ENCODE measurements around the gene CAPN8.

Gene CAPN8

GRCh38 chr1:223695941-223696340 is 30.4 kb upstream of the CAPN8 start:
- H3K27ac ChIP-seq = no peak overlapping the region
- no peak for TF ChIP-seq CTCF (conservative IDR thresholded peaks at IDR 0.05)

GRCh38 chr1:223695014-223695548 is 29.6 kb upstream of the CAPN8 start:
- TF ChIP-seq CTCF (conservative IDR thresholded peaks at IDR 0.05) = no peak
- H3K27ac ChIP-seq = no peak overlapping the region

GRCh38 chr1:223691121-223691520 is 25.6 kb upstream of the CAPN8 start:
- TF ChIP-seq CTCF (conservative IDR thresholded peaks at IDR 0.05) = no peak
- H3K27ac ChIP-seq = no peak overlapping the region

- H3K27ac ChIP-seq = no peak overlapping the region
- TF ChIP-seq CTCF (conservative IDR thresholded peaks at IDR 0.05) = peak; percentile 41
Observed at GRCh38 chr1:223684488-223684792, 18.9 kb upstream of the CAPN8 start.

- peak; percentile 82 for TF ChIP-seq CTCF (conservative IDR thresholded peaks at IDR 0.05)
- H3K27ac ChIP-seq = no peak overlapping the region
Observed at GRCh38 chr1:223683586-223684487, 18.3 kb upstream of the CAPN8 start.

GRCh38 chr1:223682502-223682901 is 17.0 kb upstream of the CAPN8 start:
- H3K27ac ChIP-seq = no peak overlapping the region
- TF ChIP-seq CTCF (conservative IDR thresholded peaks at IDR 0.05) = no peak

- no peak overlapping the region for H3K27ac ChIP-seq
- no peak for TF ChIP-seq CTCF (conservative IDR thresholded peaks at IDR 0.05)
Observed at GRCh38 chr1:223680188-223680587, 14.7 kb upstream of the CAPN8 start.

Data from VCaP (cell line).